Thymus (tissue), 11 donors: ENCODE measurements around the gene FBXL15. TPM values are rescaled to one million over a fixed set of nuclear protein-coding genes. Genes with fewer than 3 reads are reported as not detected.
"Not testable (repeated sequence)": the region's sequence is repeated elsewhere in the genome, so short reads cannot be mapped to it uniquely, and the experiment has no call there.

Experiments
- DNase-seq, 9 donors: peaks; one replicate each; pipeline ENCODE4 v3.0.0-alpha.2; 2013; ENCODE audit warnings: low spot score in 9 of 9, low read depth in 6 of 9, missing footprints in 1 of 9
- H3K27ac ChIP-seq, 2 donors: one replicate each; pipeline ENCODE4 v1.5.1; 2013; ENCODE audit warnings: control low read depth in 1 of 2, low read depth in 1 of 2, low read length in 1 of 2, mild to moderate bottlenecking in 1 of 2, moderate library complexity in 1 of 2
- H3K27me3 ChIP-seq, 2 donors: one replicate each; pipeline ENCODE4 v1.5.1; 2013; ENCODE audit warnings: low read length in 1 of 2; ENCODE audit not compliant: control insufficient read depth in 2 of 2, insufficient read depth in 1 of 2
- H3K36me3 ChIP-seq, 2 donors: one replicate each; pipeline ENCODE4 v1.5.1; 2013; ENCODE audit warnings: low read length in 1 of 2, mild to moderate bottlenecking in 1 of 2, moderate library complexity in 1 of 2; ENCODE audit not compliant: control insufficient read depth in 2 of 2, insufficient read depth in 2 of 2
- H3K4me1 ChIP-seq, 2 donors: one replicate each; pipeline ENCODE4 v1.5.1; 2013; ENCODE audit warnings: low read length in 2 of 2; ENCODE audit not compliant: control insufficient read depth in 2 of 2, insufficient read depth in 2 of 2
- H3K4me3 ChIP-seq, 2 donors: one replicate each; pipeline ENCODE4 v1.5.1; 2013; ENCODE audit warnings: low read length in 2 of 2, control low read depth in 1 of 2, mild to moderate bottlenecking in 1 of 2
- H3K9me3 ChIP-seq, 2 donors: one replicate each; pipeline ENCODE4 v1.5.1; 2013; ENCODE audit warnings: low read length in 1 of 2, mild to moderate bottlenecking in 1 of 2; ENCODE audit not compliant: control insufficient read depth in 2 of 2, insufficient read depth in 1 of 2
- WGBS: extraction: QIAGEN DNeasy Blood & Tissue Kit; methylation state at CpG from one replicate; pipeline ENCODE4 v1.1.7; 2013; 5-methylcytosine and 5-hydroxymethylcytosine counted together
- polyA plus RNA-seq: library from polyadenylated mRNA; stranded (reverse); fragments of 200-250 nt; gene quantifications from one replicate; pipeline ENCODE4 v1.2.3, GENCODE V29; 2013
- total RNA-seq: library from RNA; stranded (reverse); fragments of 120-200 nt; gene quantifications from one replicate; pipeline ENCODE4 v1.2.4, GENCODE V29; 2013
- donor health status: healthy.

Gene FBXL15
- total and polyA plus RNA-seq, 2 donors = 7.8 to 12.0 TPM

GRCh38 chr10:102454662-102455487 lies 34.2 kb downstream of the FBXL15 start:
- H3K27ac ChIP-seq, H3K27me3 ChIP-seq, H3K4me3 ChIP-seq, DNase-seq, H3K9me3 ChIP-seq: not testable (repeated sequence)
- WGBS = 94% methylated on average over 13 of the region's 13 CpGs
- H3K36me3 ChIP-seq = peaks cover 0 to 15% of the 10 kb centered on the region in 2 donors
- peaks cover 4 to 15% of the 10 kb centered on the region in 2 donors for H3K4me1 ChIP-seq

- H3K27ac ChIP-seq = no peak overlapping the region
- WGBS = 96% methylated on average over 7 of the region's 7 CpGs
- H3K27me3 ChIP-seq = no peaks in the 10 kb centered on the region
- no peaks in the 10 kb centered on the region for H3K9me3 ChIP-seq
- peaks cover 6 to 14% of the 10 kb centered on the region in 2 donors for H3K4me1 ChIP-seq
- no peak overlapping the region for H3K4me3 ChIP-seq
- H3K36me3 ChIP-seq = peaks cover 0 to 15% of the 10 kb centered on the region in 2 donors
- no peak for DNase-seq
Observed at GRCh38 chr10:102455893-102456471, 35.3 kb downstream of the FBXL15 start.

GRCh38 chr10:102457591-102458150 lies 37.0 kb downstream of the FBXL15 start:
- Histone ChIP-seq H3K4me3 (no peak overlapping the region), H3K36me3 (peaks cover 0 to 7% of the 10 kb centered on the region in 2 donors), H3K27me3 (peaks cover 0 to 15% of the 10 kb centered on the region in 2 donors), H3K4me1 (peaks cover 13 to 19% of the 10 kb centered on the region in 2 donors), H3K9me3 (no peaks in the 10 kb centered on the region), H3K27ac (no peak overlapping the region)
- WGBS = 91% methylated on average over 9 of the region's 9 CpGs
- DNase-seq = no peak

- peaks cover 0 to 6% of the 10 kb centered on the region in 2 donors for H3K36me3 ChIP-seq
- peaks cover 13 to 22% of the 10 kb centered on the region in 2 donors for H3K4me1 ChIP-seq
- H3K27me3 ChIP-seq = peaks cover 0 to 25% of the 10 kb centered on the region in 2 donors
Observed at GRCh38 chr10:102458656-102459055, 38.0 kb downstream of the FBXL15 start.

GRCh38 chr10:102460836-102461186 lies 40.2 kb downstream of the FBXL15 start:
- H3K9me3 ChIP-seq = no peaks in the 10 kb centered on the region
- H3K4me1 ChIP-seq = peaks cover 13 to 22% of the 10 kb centered on the region in 2 donors
- no peak for DNase-seq
- H3K27me3 ChIP-seq = peaks cover 0 to 30% of the 10 kb centered on the region in 2 donors
- peak overlapping the region; percentile 43 to 50 for H3K4me3 ChIP-seq
- 27% methylated on average over 8 of the region's 8 CpGs for WGBS
- H3K36me3 ChIP-seq = peaks cover 0 to 5% of the 10 kb centered on the region in 2 donors
- H3K27ac ChIP-seq = no peak overlapping the region

More at GRCh38 chr10:102458656-102459055, 38.0 kb downstream of the FBXL15 start:
- Histone ChIP-seq H3K27ac (no peak overlapping the region), H3K4me3 (no peak overlapping the region), H3K9me3 (no peaks in the 10 kb centered on the region)
- WGBS = 95% methylated on average over 4 of the region's 4 CpGs
- DNase-seq = no peak

GRCh38 chr10:102461187-102462054 lies 40.8 kb downstream of the FBXL15 start:
- Histone ChIP-seq H3K27me3 (peaks cover 0 to 30% of the 10 kb centered on the region in 2 donors), H3K27ac (no peak overlapping the region), H3K4me1 (peaks cover 13 to 22% of the 10 kb centered on the region in 2 donors), H3K4me3 (peak overlapping the region; percentile 43 to 50), H3K36me3 (no peaks in the 10 kb centered on the region), H3K9me3 (no peaks in the 10 kb centered on the region)
- 3% methylated on average over 54 of the region's 54 CpGs for WGBS
- peak; percentile 59 to 93 (median 87) for DNase-seq

- Histone ChIP-seq H3K27me3 (peaks cover 0 to 30% of the 10 kb centered on the region in 2 donors), H3K4me1 (peaks cover 13 to 22% of the 10 kb centered on the region in 2 donors), H3K27ac (no peak overlapping the region), H3K9me3 (no peaks in the 10 kb centered on the region), H3K36me3 (no peaks in the 10 kb centered on the region), H3K4me3 (no peak overlapping the region)
- WGBS = 87% methylated on average over 6 of the region's 6 CpGs
- DNase-seq = no peak
Observed at GRCh38 chr10:102462512-102463054, 41.9 kb downstream of the FBXL15 start.

- no peak for DNase-seq
- Histone ChIP-seq H3K9me3 (no peaks in the 10 kb centered on the region), H3K4me1 (peaks cover 13 to 22% of the 10 kb centered on the region in 2 donors), H3K4me3 (no peak overlapping the region), H3K27me3 (peaks cover 0 to 30% of the 10 kb centered on the region in 2 donors), H3K36me3 (no peaks in the 10 kb centered on the region), H3K27ac (no peak overlapping the region)
- 95% methylated on average over 10 of the region's 10 CpGs for whole genome bisulfite sequencing
Observed at GRCh38 chr10:102463983-102464382, 43.3 kb downstream of the FBXL15 start.
